ENCODE results near the gene EPB41L2. TPM values are rescaled to one million over a fixed set of nuclear protein-coding genes. Genes with fewer than 3 reads are reported as not detected.

EPB41L2 gene
- total RNA-seq, 1 experiment from 2014 or later = 74.8 TPM

DNA sequence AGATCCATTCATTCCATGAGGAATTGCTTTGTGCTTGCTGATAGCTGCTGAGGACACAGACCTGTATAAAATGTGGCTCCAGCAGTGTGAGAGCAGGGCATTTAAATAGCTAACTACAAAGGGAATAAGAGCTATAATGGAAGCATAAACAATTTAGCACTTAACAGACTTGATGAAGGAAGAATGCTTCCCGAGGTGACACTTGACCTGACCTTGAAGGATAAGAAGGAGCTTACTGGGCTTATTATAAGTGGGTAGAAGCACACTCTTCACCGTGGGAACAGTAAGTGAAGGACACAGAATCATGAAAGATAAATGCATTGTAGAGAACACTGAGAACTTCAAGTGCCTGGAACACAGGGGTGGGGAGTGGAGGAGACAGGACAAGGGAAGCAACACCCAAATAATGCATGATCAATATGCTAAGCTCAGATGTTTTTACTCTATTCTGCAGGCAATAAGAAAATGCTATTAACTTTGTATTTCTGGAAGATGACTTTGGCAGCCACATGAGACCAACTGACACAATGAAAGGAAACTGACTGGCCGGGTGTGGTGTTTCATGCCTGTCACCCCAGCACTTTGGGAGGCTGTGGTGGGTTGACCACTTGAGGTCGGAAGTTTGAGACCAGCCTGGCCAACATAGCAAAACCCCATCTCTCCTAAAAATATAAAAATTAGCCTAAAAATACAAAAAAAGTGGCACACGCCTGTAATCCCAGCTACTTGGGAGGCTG, 84.2 kb downstream of the EPB41L2 start:
- Histone ChIP-seq H4K20me1 (ENCODE audit: insufficient read depth) (no peaks in the 10 kb centered on the region), H3K9ac (ENCODE audit: low read length) (no peak overlapping the region), H3K36me3 (ENCODE audit: control insufficient read depth in 1 of 2, insufficient read depth in 2 of 2, low read length in 2 of 2) (no peaks in the 10 kb centered on the region), H3K4me2 (ENCODE audit: low read length) (no peak overlapping the region), H3K4me1 (ENCODE audit: control insufficient read depth in 1 of 2, insufficient read depth in 2 of 2, low read length in 2 of 2) (peaks cover 0 to 11% of the 10 kb centered on the region in 2 experiments; a peak in 2 of 4 replicates), H3K27me3 (ENCODE audit: insufficient read depth, low read length) (no peaks in the 10 kb centered on the region), H3K79me2 (ENCODE audit: insufficient read depth, low read length) (0 out of 2 replicates have a peak, but pooled peaks cover 34% of the 10 kb centered on the region), H3K9me3 (ENCODE audit: control insufficient read depth in 1 of 2, insufficient read depth in 1 of 2, low read depth in 1 of 2, low read length in 2 of 2) (no peaks in the 10 kb centered on the region), H2AFZ (ENCODE audit: low read depth, low read length, poor library complexity, severe bottlenecking) (no peak overlapping the region), H3K27ac (ENCODE audit: low read depth, low read length) (no peak overlapping the region), H3K9me2 (ENCODE audit: insufficient read depth) (no peaks in the 10 kb centered on the region), H3K4me3 (replicated peaks in 1 of 2; ENCODE audit: low read depth in 1 of 2, low read length in 2 of 2) (no peak overlapping the region)
- RAD21 ChIA-PET (ENCODE audit: low non-redundant PET in 1 of 2, low total read pairs in 2 of 2, uncharacterized antibody in 2 of 2, unreplicated experiment in 2 of 2) = no interaction called here
- no TSS peak for BruUV-seq (replicated peaks)
- CTCF ChIA-PET = interaction anchor here (1.4 kb wide), 1 partner anchor 7 kb away, joined by 3 read pairs; no protein-coding TSS in a partner anchor
- POLR2A ChIA-PET = no interaction called here
- TF ChIP-seq, protein P1, sequence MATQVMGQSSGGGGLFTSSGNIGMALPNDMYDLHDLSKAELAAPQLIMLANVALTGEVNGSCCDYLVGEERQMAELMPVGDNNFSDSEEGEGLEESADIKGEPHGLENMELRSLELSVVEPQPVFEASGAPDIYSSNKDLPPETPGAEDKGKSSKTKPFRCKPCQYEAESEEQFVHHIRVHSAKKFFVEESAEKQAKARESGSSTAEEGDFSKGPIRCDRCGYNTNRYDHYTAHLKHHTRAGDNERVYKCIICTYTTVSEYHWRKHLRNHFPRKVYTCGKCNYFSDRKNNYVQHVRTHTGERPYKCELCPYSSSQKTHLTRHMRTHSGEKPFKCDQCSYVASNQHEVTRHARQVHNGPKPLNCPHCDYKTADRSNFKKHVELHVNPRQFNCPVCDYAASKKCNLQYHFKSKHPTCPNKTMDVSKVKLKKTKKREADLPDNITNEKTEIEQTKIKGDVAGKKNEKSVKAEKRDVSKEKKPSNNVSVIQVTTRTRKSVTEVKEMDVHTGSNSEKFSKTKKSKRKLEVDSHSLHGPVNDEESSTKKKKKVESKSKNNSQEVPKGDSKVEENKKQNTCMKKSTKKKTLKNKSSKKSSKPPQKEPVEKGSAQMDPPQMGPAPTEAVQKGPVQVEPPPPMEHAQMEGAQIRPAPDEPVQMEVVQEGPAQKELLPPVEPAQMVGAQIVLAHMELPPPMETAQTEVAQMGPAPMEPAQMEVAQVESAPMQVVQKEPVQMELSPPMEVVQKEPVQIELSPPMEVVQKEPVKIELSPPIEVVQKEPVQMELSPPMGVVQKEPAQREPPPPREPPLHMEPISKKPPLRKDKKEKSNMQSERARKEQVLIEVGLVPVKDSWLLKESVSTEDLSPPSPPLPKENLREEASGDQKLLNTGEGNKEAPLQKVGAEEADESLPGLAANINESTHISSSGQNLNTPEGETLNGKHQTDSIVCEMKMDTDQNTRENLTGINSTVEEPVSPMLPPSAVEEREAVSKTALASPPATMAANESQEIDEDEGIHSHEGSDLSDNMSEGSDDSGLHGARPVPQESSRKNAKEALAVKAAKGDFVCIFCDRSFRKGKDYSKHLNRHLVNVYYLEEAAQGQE (IDR thresholded peaks at IDR 0.05; ENCODE audit: low read depth) = no peak
- TF ChIP-seq ZNF274 (IDR thresholded peaks at IDR 0.05; ENCODE audit: low read depth, low read length) = no peak
- TF ChIP-seq ELF1 (IDR thresholded peaks at IDR 0.05; ENCODE audit: borderline replicate concordance, low read depth) = no peak
- TF ChIP-seq CEBPB (IDR thresholded peaks at IDR 0.05; ENCODE audit: low read depth) = no peak
- no peak for TF ChIP-seq EGR1 (IDR thresholded peaks at IDR 0.05; ENCODE audit: low read depth)
- ATAC-seq (no peak), DNase-seq (ENCODE audit: low read depth, low spot score) (no peak)
- intact Hi-C loops (cut with micrococcal nuclease) = no loop called here
